Left lobe of liver (tissue), 2 donors: ENCODE results near the gene TPD52L1. TPM values are rescaled to one million over a fixed set of nuclear protein-coding genes. Genes with fewer than 3 reads are reported as not detected.
"Not testable (repeated sequence)": the region's sequence is repeated elsewhere in the genome, so short reads cannot be mapped to it uniquely, and the experiment has no call there.

ENCODE experiments used
- ATAC-seq: fragments of 200-7000 bp; cut with Tn5 transposase; one replicate; pipeline ENCODE4 v1.9.1; 2020; ENCODE audit warnings: mild to moderate bottlenecking, moderate library complexity
- DNase-seq: peaks from one replicate; pipeline ENCODE4 v3.0.0-alpha.2; 2020; ENCODE audit warnings: low spot score
- total RNA-seq: library from RNA; stranded (reverse); gene quantifications from one replicate; pipeline ENCODE4 v1.2.1, GENCODE V29; 2021
- donor health status: DM: no; HTN: no; CAD: no; lungs with moderate emphysema.
- donor health status: DM: no; HTN: yes; CAD: no.

TPD52L1 gene, protein sequence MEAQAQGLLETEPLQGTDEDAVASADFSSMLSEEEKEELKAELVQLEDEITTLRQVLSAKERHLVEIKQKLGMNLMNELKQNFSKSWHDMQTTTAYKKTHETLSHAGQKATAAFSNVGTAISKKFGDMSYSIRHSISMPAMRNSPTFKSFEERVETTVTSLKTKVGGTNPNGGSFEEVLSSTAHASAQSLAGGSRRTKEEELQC
- 49.7 TPM for total RNA-seq

DNA sequence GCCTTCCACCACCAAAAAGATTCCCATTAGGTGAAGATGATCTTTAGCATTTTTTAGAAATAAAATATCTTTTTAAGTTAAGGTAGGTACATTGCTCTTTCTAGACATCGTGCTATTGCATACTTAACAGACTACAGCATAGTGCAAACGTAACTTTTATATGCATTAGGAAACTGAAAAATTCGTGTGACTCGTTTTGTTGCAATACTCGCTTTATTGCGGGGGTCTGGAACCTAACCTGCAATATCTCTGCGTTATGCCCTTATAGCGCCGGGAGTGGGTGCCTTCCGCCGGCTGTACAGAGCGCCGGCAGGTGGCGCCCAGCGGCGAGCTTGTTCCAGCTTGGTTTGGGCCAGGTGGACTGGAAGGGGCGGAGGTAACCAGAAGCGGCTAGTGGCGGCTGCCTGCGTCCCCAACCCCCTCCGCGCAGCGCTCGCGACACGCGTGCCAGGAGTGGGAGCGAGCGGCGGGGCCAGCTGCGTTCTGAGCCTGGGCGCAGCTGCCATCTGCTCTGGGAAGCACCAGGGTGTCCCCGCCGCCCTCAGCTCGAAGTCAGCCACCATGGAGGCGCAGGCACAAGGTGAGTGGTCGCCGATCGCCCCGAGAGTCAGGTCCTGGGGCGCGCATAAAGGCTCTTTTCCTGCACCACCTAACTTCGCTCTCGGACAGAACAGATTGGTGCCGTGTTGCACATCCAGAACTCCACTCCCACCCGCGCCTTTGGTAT lies at the start of gene TPD52L1:
Gene TPD52L1, plus strand, starts transcription at position 383 of the 727 bp plus-strand sequence. Its CDS starts 179 bp downstream, at position 562.
- peak; percentile 94 for ATAC-seq

GRCh38 chr6:125104425-125104824 lies 49.1 kb upstream of the TPD52L1 start:
- no peak for ATAC-seq
- no peak for DNase-seq

More for the DNA sequence above, at the start of gene TPD52L1:
- DNase-seq = peak; percentile 93

DNA sequence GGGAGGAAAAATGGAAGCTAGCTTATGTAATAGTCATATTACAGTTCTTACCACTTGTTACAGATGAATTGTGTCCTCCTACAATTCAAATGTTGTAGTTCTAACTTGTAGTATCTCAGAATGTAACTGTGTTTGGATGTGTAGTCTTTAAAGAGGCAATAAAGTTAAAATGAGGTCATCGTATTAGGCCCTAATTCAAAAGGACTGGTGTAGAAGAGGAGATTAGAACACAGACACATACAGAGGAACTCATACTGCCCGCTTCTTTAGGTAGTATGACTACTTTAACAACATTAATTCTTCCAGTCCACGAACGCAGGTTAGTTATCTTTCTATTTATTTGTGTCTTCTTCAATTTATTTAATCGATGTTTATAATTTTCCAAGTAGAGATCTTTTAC lies 46.5 kb upstream of the TPD52L1 start:
- no peak for DNase-seq
- no peak for ATAC-seq

GRCh38 chr6:125107896-125108295 lies 45.7 kb upstream of the TPD52L1 start:
- DNase-seq = no peak
- ATAC-seq = no peak

GRCh38 chr6:125110056-125110455 lies 43.5 kb upstream of the TPD52L1 start:
- ATAC-seq = no peak
- DNase-seq = no peak

GRCh38 chr6:125111219-125111983 lies 42.2 kb upstream of the TPD52L1 start:
- DNase-seq (no peak), ATAC-seq (no peak)

- DNase-seq (no peak), ATAC-seq (peak; percentile 33)
Observed at GRCh38 chr6:125112934-125113333, 40.6 kb upstream of the TPD52L1 start.

GRCh38 chr6:125114248-125114858 lies 39.2 kb upstream of the TPD52L1 start:
- peak; percentile 71 for ATAC-seq
- no peak for DNase-seq

GRCh38 chr6:125116170-125116569 lies 37.4 kb upstream of the TPD52L1 start:
- ATAC-seq (no peak), DNase-seq (no peak)

DNA sequence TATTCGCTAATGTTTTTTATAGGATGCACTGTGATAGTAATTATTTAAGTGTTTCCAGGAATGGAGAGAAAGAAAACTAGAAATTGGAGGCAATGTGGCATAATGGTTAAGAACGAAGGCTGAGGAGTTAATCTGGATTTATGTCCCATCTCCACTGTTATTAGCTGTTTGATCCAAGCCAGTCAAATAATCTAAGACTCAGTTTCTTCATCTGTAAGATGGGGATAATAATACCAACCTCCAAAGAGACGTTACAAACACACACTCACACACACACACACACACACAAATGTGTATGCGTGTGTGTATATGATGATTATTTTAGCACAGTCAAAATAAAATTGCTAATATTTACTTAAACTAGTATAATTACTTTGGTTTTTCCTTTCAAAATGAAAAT lies 36.9 kb upstream of the TPD52L1 start:
- DNase-seq (no peak), ATAC-seq (no peak)

DNA sequence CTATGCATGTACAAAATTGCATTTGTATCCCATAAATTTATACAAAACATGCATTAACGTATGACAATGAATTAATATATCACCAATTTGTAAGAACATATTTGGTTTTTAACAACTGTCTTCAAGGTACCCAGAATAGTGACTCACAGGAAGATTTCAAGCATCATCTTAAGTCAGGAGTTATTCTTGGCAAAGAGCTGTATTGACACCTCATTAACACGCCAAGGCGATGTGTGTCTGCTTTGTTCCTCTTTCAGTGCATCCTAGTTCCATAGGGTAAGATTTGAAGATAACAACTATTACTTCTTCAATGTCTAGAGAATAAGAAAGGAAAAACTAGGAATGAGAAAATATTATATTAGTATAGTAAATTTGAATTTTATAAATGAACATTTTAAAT lies 35.8 kb upstream of the TPD52L1 start:
- no peak for ATAC-seq
- DNase-seq = no peak

DNA sequence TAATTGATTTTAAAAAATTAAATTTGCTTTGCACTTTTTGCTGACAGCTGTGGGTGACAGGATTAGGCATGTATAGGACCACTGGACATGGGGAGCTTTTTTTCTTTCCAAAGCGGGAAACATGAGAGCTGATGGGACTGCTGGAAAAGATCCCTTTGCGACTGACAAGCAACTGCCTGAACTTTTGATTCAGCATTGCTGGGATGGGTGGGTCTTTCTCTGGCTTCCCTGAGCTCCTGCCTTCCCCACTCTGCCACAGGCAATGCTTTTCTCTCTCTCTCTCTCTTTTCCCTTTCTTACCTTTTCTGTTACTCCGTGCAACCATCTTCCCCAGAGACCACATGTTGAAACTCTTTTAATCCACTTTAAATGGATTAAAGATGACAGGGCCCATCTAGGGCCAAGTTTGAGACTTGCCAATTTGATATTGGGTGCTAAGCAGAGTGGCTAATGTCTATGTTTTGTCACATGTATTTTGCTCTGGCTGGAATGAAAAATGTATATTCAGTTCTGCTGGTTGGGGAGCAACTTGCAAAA lies 33.5 kb upstream of the TPD52L1 start:
- DNase-seq (no peak), ATAC-seq (no peak)

GRCh38 chr6:125121894-125122293 lies 31.7 kb upstream of the TPD52L1 start:
- DNase-seq = no peak
- ATAC-seq = peak; percentile 48

GRCh38 chr6:125123051-125123450 lies 30.5 kb upstream of the TPD52L1 start:
- DNase-seq (no peak), ATAC-seq (peak; percentile 51)

GRCh38 chr6:125123468-125124048 lies 30.0 kb upstream of the TPD52L1 start:
- ATAC-seq (peak; percentile 79), DNase-seq (peak; percentile 63)

DNA sequence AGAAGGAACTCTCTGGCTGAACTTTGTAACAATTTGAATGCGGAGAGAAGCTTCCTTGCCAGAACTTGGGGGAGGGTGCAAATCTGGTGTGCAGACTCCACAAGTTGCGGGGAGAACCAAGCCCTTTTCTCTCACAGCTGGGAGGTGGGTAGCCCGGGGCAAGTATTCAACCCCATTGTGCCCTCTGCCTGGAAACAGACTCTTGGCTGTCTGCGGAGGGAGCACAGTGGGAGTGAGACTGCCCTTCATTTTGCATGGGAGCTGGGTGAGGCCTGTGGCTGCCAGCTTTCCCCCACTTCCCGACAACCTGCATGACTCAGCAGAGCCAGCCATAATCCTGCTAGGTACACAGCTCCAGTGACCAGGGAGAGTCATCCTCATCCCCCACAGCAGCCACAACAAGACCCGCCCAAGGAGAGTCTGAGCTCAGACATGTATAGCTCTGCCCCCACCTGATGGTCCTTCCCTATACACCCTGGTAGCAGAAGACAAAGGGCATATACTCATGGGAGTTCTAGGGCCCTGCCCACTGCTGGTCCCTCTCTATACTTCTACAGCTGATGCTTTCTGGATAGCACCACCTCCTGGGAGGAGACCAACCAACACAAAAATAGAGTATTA lies 29.4 kb upstream of the TPD52L1 start:
- ATAC-seq (peak; percentile 68), DNase-seq (peak; percentile 60)

GRCh38 chr6:125125856-125126255 lies 27.7 kb upstream of the TPD52L1 start:
- not testable (repeated sequence) for ATAC-seq, DNase-seq

GRCh38 chr6:125129354-125129753 lies 24.2 kb upstream of the TPD52L1 start:
- DNase-seq = no peak
- no peak for ATAC-seq

DNA sequence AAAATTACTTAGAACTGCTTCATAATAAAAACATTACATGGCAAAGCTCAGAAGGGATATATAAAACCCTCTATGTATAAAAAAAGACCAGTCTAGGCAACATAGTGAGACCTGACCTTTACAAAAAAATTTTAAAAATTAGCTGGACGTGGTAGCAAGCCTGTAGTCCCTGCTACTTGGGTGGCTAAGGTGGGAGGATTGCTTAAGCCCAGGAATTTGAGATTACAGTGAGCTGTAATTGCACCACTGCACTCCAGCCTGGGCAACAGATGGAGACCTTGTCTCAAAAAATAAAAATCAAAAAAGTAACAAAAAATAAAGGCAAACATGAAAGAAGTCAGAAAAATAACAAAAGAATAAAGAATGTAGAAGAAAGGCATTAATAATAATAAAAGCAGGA lies 21.5 kb upstream of the TPD52L1 start:
- DNase-seq (no peak), ATAC-seq (no peak)

DNA sequence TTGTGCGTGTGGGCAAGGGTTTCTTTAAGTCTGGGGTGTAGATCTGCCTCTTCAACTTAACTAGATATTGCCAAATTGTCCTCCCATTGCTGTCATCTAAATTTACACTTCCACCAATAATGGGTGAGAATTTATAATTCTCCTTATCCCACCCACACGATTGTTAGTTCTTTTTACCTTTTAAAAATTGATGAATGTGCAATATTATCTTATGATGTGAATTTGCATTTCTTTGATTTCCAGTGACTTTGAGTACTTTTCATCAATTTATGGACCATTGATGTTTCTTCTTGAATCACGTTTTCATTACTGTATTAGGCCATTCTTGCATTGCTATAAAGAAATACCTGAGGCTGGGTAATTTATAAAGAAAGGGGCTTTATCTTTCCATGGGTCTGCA lies 17.2 kb upstream of the TPD52L1 start:
- DNase-seq = no peak
- ATAC-seq = no peak
